OCI-LY1 (cell line): ENCODE measurements around the gene COA4.

Experiments used
- EZH2 ChIP-seq: fragments of 200-600 bp; sonication (generic), shearing (Covaris generic); IDR thresholded peaks from 2 replicates; pipeline ENCODE4 v1.8.0; 2017; ENCODE audit warnings: borderline replicate concordance, mixed run types, mild to moderate bottlenecking, antibody characterized with exemption, low read length, moderate library complexity, mixed read lengths
- TF ChIP-seq, protein P1 (sequence below): fragments of 200-600 bp; sonication (generic), shearing (Covaris generic); IDR thresholded peaks from 2 replicates; pipeline ENCODE4 v1.5.1; 2017; ENCODE audit warnings: mild to moderate bottlenecking, antibody characterized with exemption, low read length, moderate library complexity, mixed read lengths

DNA sequence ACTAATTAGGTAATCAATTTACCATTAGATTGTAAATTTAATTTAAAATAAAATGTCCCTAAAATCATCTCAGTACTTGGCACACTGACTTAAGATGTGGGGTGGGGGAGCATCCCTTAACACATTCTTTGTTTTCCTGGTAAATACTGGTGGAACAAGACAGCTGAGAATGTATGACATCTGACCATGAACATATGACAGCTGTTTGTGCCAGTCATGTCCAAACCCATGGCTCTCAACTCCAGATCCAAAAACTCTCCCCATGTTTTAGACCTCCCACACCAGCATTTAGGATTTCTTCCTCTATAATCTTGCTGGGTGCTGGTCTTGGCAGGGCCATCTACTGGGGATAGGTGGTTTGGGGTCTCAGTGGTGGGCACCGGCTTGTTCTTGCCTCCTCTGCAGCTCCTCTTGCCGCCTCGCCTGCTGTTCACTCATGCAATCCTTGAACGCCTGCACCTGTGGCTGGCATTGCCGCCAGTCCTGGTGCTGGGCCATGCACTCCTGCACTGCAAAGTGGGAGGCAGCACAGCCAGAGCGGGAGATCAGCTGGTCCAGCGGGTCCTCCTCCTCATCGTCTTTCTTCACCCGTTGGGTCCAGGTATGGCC is 3.8 kb downstream of the COA4 start:
- TF ChIP-seq, protein P1, sequence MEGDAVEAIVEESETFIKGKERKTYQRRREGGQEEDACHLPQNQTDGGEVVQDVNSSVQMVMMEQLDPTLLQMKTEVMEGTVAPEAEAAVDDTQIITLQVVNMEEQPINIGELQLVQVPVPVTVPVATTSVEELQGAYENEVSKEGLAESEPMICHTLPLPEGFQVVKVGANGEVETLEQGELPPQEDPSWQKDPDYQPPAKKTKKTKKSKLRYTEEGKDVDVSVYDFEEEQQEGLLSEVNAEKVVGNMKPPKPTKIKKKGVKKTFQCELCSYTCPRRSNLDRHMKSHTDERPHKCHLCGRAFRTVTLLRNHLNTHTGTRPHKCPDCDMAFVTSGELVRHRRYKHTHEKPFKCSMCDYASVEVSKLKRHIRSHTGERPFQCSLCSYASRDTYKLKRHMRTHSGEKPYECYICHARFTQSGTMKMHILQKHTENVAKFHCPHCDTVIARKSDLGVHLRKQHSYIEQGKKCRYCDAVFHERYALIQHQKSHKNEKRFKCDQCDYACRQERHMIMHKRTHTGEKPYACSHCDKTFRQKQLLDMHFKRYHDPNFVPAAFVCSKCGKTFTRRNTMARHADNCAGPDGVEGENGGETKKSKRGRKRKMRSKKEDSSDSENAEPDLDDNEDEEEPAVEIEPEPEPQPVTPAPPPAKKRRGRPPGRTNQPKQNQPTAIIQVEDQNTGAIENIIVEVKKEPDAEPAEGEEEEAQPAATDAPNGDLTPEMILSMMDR, result no peak
- no peak for TF ChIP-seq EZH2
